ENCODE results near the gene TBCD.
"Not testable (repeated sequence)": the region's sequence is repeated elsewhere in the genome, so short reads cannot be mapped to it uniquely, and the experiment has no call there.

The TBCD gene

GRCh38 chr17:82980632-82981031 lies 228.8 kb downstream of the TBCD start:
- DNase-seq (ENCODE audit: insufficient read length, low spot score) (no peak), FAIRE-seq (no peak)
- no peak for TF ChIP-seq CTCF (IDR thresholded peaks at IDR 0.05; ENCODE audit: insufficient read depth, missing control alignments)

- DNase-seq (ENCODE audit: insufficient read length, low spot score) (no peak), FAIRE-seq (no peak)
- no peak for TF ChIP-seq CTCF (IDR thresholded peaks at IDR 0.05; ENCODE audit: insufficient read depth, missing control alignments)
These were observed 229.4 kb downstream of the TBCD start for GRCh38 chr17:82981141-82981730.

- no peak for FAIRE-seq
- no peak for TF ChIP-seq CTCF (IDR thresholded peaks at IDR 0.05; ENCODE audit: insufficient read depth, missing control alignments)
- DNase-seq (ENCODE audit: insufficient read length, low spot score), result no peak
These were observed 231.8 kb downstream of the TBCD start for GRCh38 chr17:82983510-82984248.

- not testable (repeated sequence) for DNase-seq (ENCODE audit: insufficient read length, low spot score); FAIRE-seq
These were observed 232.4 kb downstream of the TBCD start for GRCh38 chr17:82984249-82984617.

- no peak for TF ChIP-seq CTCF (IDR thresholded peaks at IDR 0.05; ENCODE audit: insufficient read depth, missing control alignments)
- FAIRE-seq, result no peak
- DNase-seq (ENCODE audit: insufficient read length, low spot score), result no peak
These were observed 233.0 kb downstream of the TBCD start for GRCh38 chr17:82984751-82985427.

- FAIRE-seq, result no peak
- DNase-seq (ENCODE audit: insufficient read length, low spot score), result no peak
- TF ChIP-seq CTCF (IDR thresholded peaks at IDR 0.05; ENCODE audit: insufficient read depth, missing control alignments), result no peak
These were observed 233.6 kb downstream of the TBCD start for GRCh38 chr17:82985428-82985805.

- no peak for DNase-seq (ENCODE audit: insufficient read length, low spot score)
- TF ChIP-seq CTCF (IDR thresholded peaks at IDR 0.05; ENCODE audit: insufficient read depth, missing control alignments), result no peak
- FAIRE-seq, result no peak
These were observed 234.1 kb downstream of the TBCD start for GRCh38 chr17:82985973-82986372.

- not testable (repeated sequence) for FAIRE-seq
These were observed 237.2 kb downstream of the TBCD start for GRCh38 chr17:82989051-82989450.

More at GRCh38 chr17:82989051-82989450, 237.2 kb downstream of the TBCD start:
- DNase-seq (ENCODE audit: insufficient read length, low spot score), result not testable (repeated sequence)

Measured in D721Med (cell line).